Activated CD4-positive, alpha-beta T cell treated with anti-CD3 and anti-CD28 coated beads, Interleukin-2, amount 10 ng/mL, durations not matched to agents 7 days and 5 days (primary cell): ENCODE results near the gene CRLF1. TPM values are rescaled to one million over a fixed set of nuclear protein-coding genes. Genes with fewer than 3 reads are reported as not detected.
A peak's percentile ranks its signal among the peaks of the same experiment; 100 is the strongest.
"Not testable (repeated sequence)": the region's sequence is repeated elsewhere in the genome, so short reads cannot be mapped to it uniquely, and the experiment has no call there.

Experiments used
- CTCF ChIA-PET: fragments of 350-600 bp; sonication (Branson Sonifier 250); formaldehyde crosslinking; loops from one replicate; lab custom pipeline; 2021; ENCODE audit warnings: antibody characterized with exemption; lab: Charles Lee
- POLR2A ChIA-PET: fragments of 350-600 bp; sonication (Branson Sonifier 250); formaldehyde crosslinking; loops from one replicate; lab custom pipeline; 2021; ENCODE audit warnings: antibody characterized with exemption; lab: Charles Lee
- DNase-seq: peaks from one replicate; pipeline ENCODE4 v3.0.0-alpha.2; 2020
- H3K27ac Mint-ChIP-seq: one replicate; pipeline ENCODE4 v1.8.0; 2021; ENCODE audit warnings: mild to moderate bottlenecking, moderate library complexity, mixed read lengths
- H3K27me3 Mint-ChIP-seq: one replicate; pipeline ENCODE4 v1.8.0; 2021; ENCODE audit warnings: mixed read lengths
- H3K36me3 Mint-ChIP-seq: one replicate; pipeline ENCODE4 v1.8.0; 2021; ENCODE audit warnings: low read depth, mixed read lengths
- H3K4me1 Mint-ChIP-seq: one replicate; pipeline ENCODE4 v1.8.0; 2021; ENCODE audit warnings: mixed read lengths
- H3K4me3 Mint-ChIP-seq: one replicate; pipeline ENCODE4 v1.8.0; 2021; ENCODE audit warnings: mild to moderate bottlenecking, moderate library complexity, mixed read lengths
- H3K9me3 Mint-ChIP-seq: one replicate; pipeline ENCODE4 v1.8.0; 2021; ENCODE audit warnings: mixed read lengths
- total RNA-seq, 2 experiments: library from RNA; stranded (reverse); gene quantifications; one replicate each; pipeline ENCODE4 v1.2.3, GENCODE V29; 2021

CRLF1 gene
- total RNA-seq, 2 experiments from 2014 or later: not detected

GRCh38 chr19:18603255-18603957 lies 3.2 kb downstream of the CRLF1 start:
- Mint-ChIP-seq H3K4me1 (peaks cover 5% of the 10 kb centered on the region), H3K9me3 (no peaks in the 10 kb centered on the region), H3K36me3 (no peaks in the 10 kb centered on the region), H3K4me3 (no peak overlapping the region), H3K27ac (no peak overlapping the region), H3K27me3 (peaks cover 51% of the 10 kb centered on the region)
- ChIA-PET CTCF (interaction anchor here (0.6 kb wide), 1 partner anchor 862 kb away, joined by 3 read pairs; no protein-coding TSS in a partner anchor), POLR2A (no interaction called here)
- DNase-seq: no peak

- CTCF ChIA-PET: interaction anchor here (0.6 to 1.1 kb wide), 2 partner anchors 10 to 574 kb away, joined by 3 read pairs; no protein-coding TSS in a partner anchor
These were observed 4.7 kb downstream of the CRLF1 start for GRCh38 chr19:18601875-18602274.

GRCh38 chr19:18600692-18601397 lies 5.8 kb downstream of the CRLF1 start:
- H3K36me3 Mint-ChIP-seq, DNase-seq, H3K27ac Mint-ChIP-seq, POLR2A ChIA-PET, H3K4me3 Mint-ChIP-seq, H3K9me3 Mint-ChIP-seq: not testable (repeated sequence)
- CTCF ChIA-PET: interaction anchor here (0.7 to 1.3 kb wide), 2 partner anchors 8 to 54 kb away, joined by 3 to 6 read pairs; no protein-coding TSS in a partner anchor
- Mint-ChIP-seq H3K27me3 (peaks cover 42% of the 10 kb centered on the region), H3K4me1 (peaks cover 10% of the 10 kb centered on the region)

More at GRCh38 chr19:18601875-18602274, 4.7 kb downstream of the CRLF1 start:
- Mint-ChIP-seq H3K27me3 (peaks cover 37% of the 10 kb centered on the region), H3K9me3 (no peaks in the 10 kb centered on the region), H3K4me1 (peaks cover 7% of the 10 kb centered on the region), H3K4me3 (no peak overlapping the region), H3K27ac (no peak overlapping the region), H3K36me3 (no peaks in the 10 kb centered on the region)
- POLR2A ChIA-PET: no interaction called here
- DNase-seq: no peak

GRCh38 chr19:18599485-18599884 lies 7.1 kb downstream of the CRLF1 start:
- no peaks in the 10 kb centered on the region for H3K9me3 Mint-ChIP-seq
- ChIA-PET POLR2A (no interaction called here), CTCF (interaction anchor here (0.7 to 1.3 kb wide), 4 partner anchors 11 to 88 kb away, joined by 3 read pairs; partner anchors contain the start of gene REX1BD)
- no peak overlapping the region for H3K4me3 Mint-ChIP-seq
- peaks cover 16% of the 10 kb centered on the region for H3K4me1 Mint-ChIP-seq
- peaks cover 39% of the 10 kb centered on the region for H3K27me3 Mint-ChIP-seq
- no peaks in the 10 kb centered on the region for H3K36me3 Mint-ChIP-seq
- H3K27ac Mint-ChIP-seq: no peak overlapping the region
- no peak for DNase-seq

- peaks cover 32% of the 10 kb centered on the region for H3K27me3 Mint-ChIP-seq
- POLR2A ChIA-PET: no interaction called here
- CTCF ChIA-PET: interaction anchor here (1.7 kb wide), 1 partner anchor 9 kb away, joined by 5 read pairs; the partner anchor contains the start of gene REX1BD
These were observed 8.6 kb downstream of the CRLF1 start for GRCh38 chr19:18597809-18598660.

GRCh38 chr19:18596752-18597157 lies 9.8 kb downstream of the CRLF1 start:
- no peak for DNase-seq
- Mint-ChIP-seq H3K36me3 (peaks cover 1% of the 10 kb centered on the region), H3K27ac (no peak overlapping the region), H3K27me3 (peaks cover 22% of the 10 kb centered on the region), H3K4me3 (no peak overlapping the region), H3K4me1 (peaks cover 15% of the 10 kb centered on the region), H3K9me3 (no peaks in the 10 kb centered on the region)
- ChIA-PET CTCF (interaction anchor here (0.5 to 1.7 kb wide), 3 partner anchors 8 to 133 kb away, joined by 3 to 5 read pairs (median 3); partner anchors contain the start of gene REX1BD), POLR2A (no interaction called here)

More at GRCh38 chr19:18597809-18598660, 8.6 kb downstream of the CRLF1 start:
- no peak for DNase-seq
- no peaks in the 10 kb centered on the region for H3K36me3 Mint-ChIP-seq
- peaks cover 15% of the 10 kb centered on the region for H3K4me1 Mint-ChIP-seq
- H3K27ac Mint-ChIP-seq: no peak overlapping the region
- H3K9me3 Mint-ChIP-seq: no peaks in the 10 kb centered on the region
- no peak overlapping the region for H3K4me3 Mint-ChIP-seq

GRCh38 chr19:18595475-18595874 lies 11.1 kb downstream of the CRLF1 start:
- no peak overlapping the region for H3K4me3 Mint-ChIP-seq
- POLR2A ChIA-PET: no interaction called here

GRCh38 chr19:18594824-18595373 lies 11.7 kb downstream of the CRLF1 start:
- peak overlapping the region; percentile 24 for H3K4me3 Mint-ChIP-seq
- ChIA-PET POLR2A (no interaction called here), CTCF (interaction anchor here (0.7 to 1.5 kb wide), 7 partner anchors 17 to 252 kb away, joined by 3 to 5 read pairs (median 3); partner anchors contain the start of genes ELL, SSBP4 and UBA52)
- DNase-seq: no peak
- peaks cover 12% of the 10 kb centered on the region for H3K36me3 Mint-ChIP-seq
- H3K9me3 Mint-ChIP-seq: no peaks in the 10 kb centered on the region
- peaks cover 22% of the 10 kb centered on the region for H3K4me1 Mint-ChIP-seq
- H3K27ac Mint-ChIP-seq: no peak overlapping the region
- H3K27me3 Mint-ChIP-seq: peaks cover 16% of the 10 kb centered on the region

More at GRCh38 chr19:18595475-18595874, 11.1 kb downstream of the CRLF1 start:
- no peak overlapping the region for H3K27ac Mint-ChIP-seq
- CTCF ChIA-PET: interaction anchor here (0.7 kb wide), 1 partner anchor 24 kb away, joined by 3 read pairs; the partner anchor contains the start of gene UBA52
- H3K9me3 Mint-ChIP-seq: no peaks in the 10 kb centered on the region
- peaks cover 19% of the 10 kb centered on the region for H3K4me1 Mint-ChIP-seq
- peaks cover 11% of the 10 kb centered on the region for H3K36me3 Mint-ChIP-seq
- H3K27me3 Mint-ChIP-seq: peaks cover 16% of the 10 kb centered on the region
- no peak for DNase-seq

GRCh38 chr19:18594096-18594823 lies 12.3 kb downstream of the CRLF1 start:
- Mint-ChIP-seq H3K4me3 (peak overlapping the region; percentile 24), H3K9me3 (no peaks in the 10 kb centered on the region)

GRCh38 chr19:18593367-18594095 lies 13.1 kb downstream of the CRLF1 start:
- Mint-ChIP-seq H3K27ac (no peak overlapping the region), H3K9me3 (no peaks in the 10 kb centered on the region), H3K27me3 (peaks cover 16% of the 10 kb centered on the region), H3K36me3 (peaks cover 16% of the 10 kb centered on the region), H3K4me1 (peaks cover 27% of the 10 kb centered on the region), H3K4me3 (peak overlapping the region; percentile 10)
- DNase-seq: no peak
- CTCF ChIA-PET: interaction anchor here (0.6 to 1.7 kb wide), 21 partner anchors 8 to 274 kb away, joined by 3 to 9 read pairs (median 3); partner anchors contain the start of genes ELL, FKBP8, SSBP4 and TMEM59L
- POLR2A ChIA-PET: no interaction called here

More at GRCh38 chr19:18594096-18594823, 12.3 kb downstream of the CRLF1 start:
- peaks cover 16% of the 10 kb centered on the region for H3K27me3 Mint-ChIP-seq
- H3K36me3 Mint-ChIP-seq: peaks cover 16% of the 10 kb centered on the region
- CTCF ChIA-PET: interaction anchor here (0.6 to 1.7 kb wide), 20 partner anchors 9 to 273 kb away, joined by 3 to 9 read pairs (median 3); partner anchors contain the start of genes ELL, SSBP4 and TMEM59L
- DNase-seq: peak; percentile 67
- H3K27ac Mint-ChIP-seq: no peak overlapping the region
- POLR2A ChIA-PET: no interaction called here
- peaks cover 27% of the 10 kb centered on the region for H3K4me1 Mint-ChIP-seq
